GM19035 (cell line): ENCODE results near the gene NEDD4L.
"Not testable (repeated sequence)": the region's sequence is repeated elsewhere in the genome, so short reads cannot be mapped to it uniquely, and the experiment has no call there.

Experiments used
- ATAC-seq: cut with Tn5 transposase; IDR thresholded peaks from one replicate; pipeline ENCODE4 v1.9.1; 2021; ENCODE audit not compliant: unreplicated experiment

NEDD4L gene

DNA sequence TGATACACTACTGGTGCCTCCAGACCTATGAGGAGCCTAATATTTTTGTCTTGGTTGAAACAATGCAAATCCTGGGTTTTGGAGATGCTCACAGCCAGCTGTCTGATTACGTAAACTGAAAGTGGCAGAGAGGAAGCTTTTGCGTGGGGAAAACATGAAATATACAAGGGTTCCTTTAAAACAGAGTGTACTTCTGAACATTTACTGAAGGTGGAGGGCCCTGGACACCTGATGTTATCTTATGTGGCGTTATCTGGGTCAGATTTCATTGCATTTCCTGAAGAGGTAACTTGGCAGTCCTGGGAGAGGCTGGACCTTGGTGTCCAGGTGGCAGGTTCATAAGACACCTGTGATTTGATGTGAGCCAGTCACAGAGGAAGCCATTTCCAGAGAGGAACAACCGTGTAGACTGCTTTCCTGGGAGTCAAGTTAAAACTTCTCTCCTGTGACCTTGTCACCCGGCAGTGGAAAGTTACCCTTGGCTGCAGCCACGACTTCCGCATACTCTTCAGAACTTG is 105.0 kb downstream of the NEDD4L start:
- no peak for ATAC-seq

- ATAC-seq: no peak
Observed at GRCh38 chr18:58150772-58151171, 106.7 kb downstream of the NEDD4L start.

GRCh38 chr18:58152216-58152615 is 108.2 kb downstream of the NEDD4L start:
- ATAC-seq: no peak

GRCh38 chr18:58152891-58153290 is 108.9 kb downstream of the NEDD4L start:
- no peak for ATAC-seq

GRCh38 chr18:58156516-58156915 is 112.5 kb downstream of the NEDD4L start:
- ATAC-seq: no peak

DNA sequence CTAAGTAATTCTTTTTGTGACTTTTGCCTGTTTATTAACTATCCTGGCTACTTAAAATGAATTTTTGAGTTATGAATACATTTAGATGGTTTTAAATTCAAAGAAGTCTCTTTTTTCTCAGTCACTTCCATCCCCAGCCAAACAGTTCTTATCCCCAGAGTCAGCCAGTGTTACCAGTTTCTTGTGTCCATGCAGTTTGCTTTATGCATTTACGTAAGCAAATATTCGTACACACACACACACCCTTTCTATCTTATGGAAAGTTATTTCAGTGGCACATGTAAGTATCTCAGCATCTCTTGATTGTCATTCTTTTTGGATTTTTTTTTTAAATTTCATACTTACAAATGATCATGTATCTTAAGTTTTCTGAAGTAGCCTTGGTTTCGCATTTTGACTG is 113.2 kb downstream of the NEDD4L start:
- ATAC-seq: no peak

- no peak for ATAC-seq
Observed at GRCh38 chr18:58158008-58158407, 114.0 kb downstream of the NEDD4L start.

DNA sequence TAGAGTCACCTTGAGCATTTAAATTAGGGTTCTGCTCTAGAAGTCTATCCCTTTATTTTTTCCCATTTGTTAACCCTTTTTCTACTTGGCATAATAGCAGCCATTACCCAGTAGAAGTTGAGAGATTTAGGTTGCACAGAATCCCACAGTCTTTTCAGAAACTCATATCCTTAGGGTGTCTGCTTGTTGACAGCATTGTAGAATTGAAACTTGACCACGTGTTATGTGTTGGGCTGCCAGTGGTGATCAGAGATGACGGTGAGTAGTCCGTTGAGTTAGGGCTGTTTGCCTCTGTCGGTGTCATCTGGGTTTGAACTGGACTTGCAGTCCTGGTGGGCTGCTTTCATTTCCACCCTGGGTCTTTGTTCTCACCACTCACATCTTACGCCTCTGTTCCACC is 114.4 kb downstream of the NEDD4L start:
- no peak for ATAC-seq

GRCh38 chr18:58161659-58162058 is 117.6 kb downstream of the NEDD4L start:
- no peak for ATAC-seq

GRCh38 chr18:58162127-58162526 is 118.1 kb downstream of the NEDD4L start:
- no peak for ATAC-seq

- no peak for ATAC-seq
Observed at GRCh38 chr18:58163004-58163590, 119.1 kb downstream of the NEDD4L start.

- ATAC-seq: no peak
Observed at GRCh38 chr18:58166278-58166844, 122.3 kb downstream of the NEDD4L start.

DNA sequence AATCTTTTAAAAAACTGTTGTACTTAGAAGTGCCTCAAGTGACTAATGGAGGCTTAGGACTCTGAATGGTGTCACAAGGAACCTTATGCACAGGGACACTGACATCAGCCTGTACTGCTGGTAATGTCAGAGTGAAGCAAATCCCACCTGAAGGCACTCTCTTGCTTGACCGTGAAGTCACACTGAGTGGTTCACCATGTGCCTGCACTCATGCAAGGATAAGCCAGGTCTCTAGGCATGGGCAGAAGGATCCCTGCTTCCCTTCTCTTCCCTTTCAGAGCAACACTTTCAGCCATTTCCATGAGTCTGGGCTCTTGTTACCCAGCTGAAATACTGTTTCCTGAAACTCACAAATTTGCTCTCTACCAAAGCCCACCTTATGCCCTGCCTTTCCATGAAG is 123.0 kb downstream of the NEDD4L start:
- no peak for ATAC-seq

GRCh38 chr18:58168221-58168620 is 124.2 kb downstream of the NEDD4L start:
- no peak for ATAC-seq

DNA sequence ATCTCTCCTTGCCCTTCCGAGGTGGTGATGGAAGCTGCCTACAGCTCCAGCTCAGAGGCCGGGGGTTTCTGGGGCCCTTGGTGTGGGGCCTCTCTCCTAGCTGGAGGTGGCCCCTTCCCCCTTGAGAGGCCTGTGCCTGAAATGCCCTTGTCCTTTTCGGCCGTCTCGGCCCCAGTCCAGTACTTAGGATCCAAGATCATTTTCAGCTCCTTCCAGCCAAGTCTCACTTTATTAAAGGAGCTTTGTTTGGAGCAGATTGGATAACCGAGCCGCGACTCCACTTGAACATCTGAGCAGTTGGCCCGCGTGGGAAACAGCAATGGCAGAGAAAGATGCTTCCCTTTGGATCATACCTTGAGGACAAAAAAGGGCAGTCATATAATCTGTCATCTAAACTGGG is 125.0 kb downstream of the NEDD4L start:
- no peak for ATAC-seq

GRCh38 chr18:58169472-58169871 is 125.4 kb downstream of the NEDD4L start:
- no peak for ATAC-seq

DNA sequence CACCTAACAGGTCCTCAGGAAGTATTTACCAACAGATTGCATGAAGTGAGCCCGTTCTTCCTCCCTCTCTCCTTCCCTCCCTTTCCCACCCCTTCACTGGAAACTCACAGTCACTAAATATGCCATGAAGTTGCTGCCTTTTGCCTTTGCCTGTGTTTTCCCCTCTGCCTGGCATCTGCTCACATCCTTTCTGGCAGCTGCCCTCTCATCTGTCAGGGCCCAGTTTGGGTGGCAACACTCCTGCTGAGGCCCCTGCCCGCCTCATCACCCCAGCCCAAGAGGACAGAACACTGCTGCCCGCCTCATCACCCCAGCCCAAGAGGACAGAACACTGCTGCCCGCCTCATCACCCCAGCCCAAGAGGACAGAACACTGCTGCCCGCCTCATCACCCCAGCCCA is 126.0 kb downstream of the NEDD4L start:
- ATAC-seq: not testable (repeated sequence)

- no peak for ATAC-seq
Observed at GRCh38 chr18:58172031-58172430, 128.0 kb downstream of the NEDD4L start.

DNA sequence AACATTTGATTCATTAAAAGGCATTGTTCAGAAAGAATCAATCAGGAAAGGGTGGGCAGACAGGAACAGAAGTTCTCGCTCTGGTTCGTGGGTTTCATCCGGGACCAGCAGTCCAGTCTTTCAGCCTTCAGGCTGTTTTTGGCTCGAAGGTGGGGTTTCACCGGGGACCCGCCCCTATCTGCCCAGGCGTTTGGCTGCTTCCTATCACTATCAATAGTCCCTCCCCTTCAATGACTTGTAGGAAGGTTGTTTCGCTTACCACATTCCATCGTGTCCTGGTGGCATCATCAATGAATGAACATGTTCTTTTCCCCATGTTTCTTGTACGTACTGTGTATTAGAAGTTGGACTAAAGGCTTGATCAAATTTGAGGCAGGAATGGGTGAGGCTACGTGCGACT is 130.3 kb downstream of the NEDD4L start:
- no peak for ATAC-seq

GRCh38 chr18:58175122-58175785 is 131.2 kb downstream of the NEDD4L start:
- no peak for ATAC-seq

- no peak for ATAC-seq
Observed at GRCh38 chr18:58175786-58176176, 131.8 kb downstream of the NEDD4L start.

GRCh38 chr18:58177004-58177717 is 133.1 kb downstream of the NEDD4L start:
- no peak for ATAC-seq
